Keratinocyte (primary cell): ENCODE data around the gene TMEM37.

Source experiments
- EZH2 ChIP-seq: IDR thresholded peaks from one replicate; pipeline ENCODE4 v1.6.1; 2012; ENCODE audit warnings: inconsistent platforms, mild to moderate bottlenecking, low read length, moderate library complexity
- TF ChIP-seq, protein P1 (sequence below), 3 experiments: IDR thresholded peaks in 1 of 3; conservative IDR thresholded peaks in 1 of 3; optimal IDR thresholded peaks in 1 of 3; 2 replicates in 2 of 3; 3 replicates in 1 of 3; pipeline versions ENCODE3 to v1.5.1; 2011; ENCODE audit warnings: low read length in 3 of 3, mild to moderate bottlenecking in 3 of 3, moderate library complexity in 2 of 3, control low read depth in 1 of 3, inconsistent platforms in 1 of 3; ENCODE audit not compliant: insufficient read depth in 2 of 3; ENCODE audit errors: extremely low read depth in 1 of 3

DNA sequence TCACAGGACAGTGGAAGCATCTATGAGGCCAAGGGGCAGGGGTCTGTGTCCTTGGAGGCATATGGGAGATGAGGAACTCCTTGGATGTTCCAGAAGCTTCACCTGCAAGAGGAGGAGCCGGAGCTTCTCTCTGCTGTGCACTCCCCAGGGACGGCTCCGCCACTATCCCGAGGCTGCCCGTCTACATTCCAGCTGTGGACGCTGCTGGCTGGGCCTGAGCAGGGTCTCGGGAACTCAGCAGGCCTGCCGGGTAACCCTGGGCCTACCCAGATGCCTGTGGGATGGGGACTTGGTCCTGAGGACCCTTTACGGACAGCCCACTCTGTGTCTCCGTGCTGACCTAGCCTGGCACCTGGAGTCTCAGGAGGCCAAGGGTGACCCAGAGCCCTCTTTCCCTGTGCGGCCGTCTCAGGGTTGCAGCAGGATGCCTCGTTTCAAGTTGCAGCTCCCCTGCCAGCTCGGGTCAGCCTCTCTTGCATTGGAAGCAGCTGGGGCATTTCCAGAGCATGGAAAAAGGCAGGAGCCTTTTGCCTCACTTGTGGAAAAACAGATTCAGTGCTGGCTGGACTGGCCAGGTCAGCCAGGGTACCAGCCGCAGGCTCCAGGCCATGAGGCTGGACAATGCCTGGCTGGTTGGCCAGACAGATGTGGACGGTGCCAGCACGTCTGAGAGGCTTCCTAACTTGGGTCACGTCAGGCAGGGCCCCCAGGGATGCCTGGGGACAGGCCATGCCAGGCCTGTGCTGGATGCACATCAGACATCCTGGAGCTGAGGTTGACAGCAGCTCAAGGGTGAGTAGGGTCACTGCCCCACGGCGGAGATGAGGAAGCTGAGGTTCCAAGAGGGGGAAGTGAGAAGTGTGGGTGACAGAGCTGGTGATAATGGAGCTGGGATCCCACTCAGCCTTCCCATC, 51.1 kb downstream of the TMEM37 start:
- TF ChIP-seq, protein P1, sequence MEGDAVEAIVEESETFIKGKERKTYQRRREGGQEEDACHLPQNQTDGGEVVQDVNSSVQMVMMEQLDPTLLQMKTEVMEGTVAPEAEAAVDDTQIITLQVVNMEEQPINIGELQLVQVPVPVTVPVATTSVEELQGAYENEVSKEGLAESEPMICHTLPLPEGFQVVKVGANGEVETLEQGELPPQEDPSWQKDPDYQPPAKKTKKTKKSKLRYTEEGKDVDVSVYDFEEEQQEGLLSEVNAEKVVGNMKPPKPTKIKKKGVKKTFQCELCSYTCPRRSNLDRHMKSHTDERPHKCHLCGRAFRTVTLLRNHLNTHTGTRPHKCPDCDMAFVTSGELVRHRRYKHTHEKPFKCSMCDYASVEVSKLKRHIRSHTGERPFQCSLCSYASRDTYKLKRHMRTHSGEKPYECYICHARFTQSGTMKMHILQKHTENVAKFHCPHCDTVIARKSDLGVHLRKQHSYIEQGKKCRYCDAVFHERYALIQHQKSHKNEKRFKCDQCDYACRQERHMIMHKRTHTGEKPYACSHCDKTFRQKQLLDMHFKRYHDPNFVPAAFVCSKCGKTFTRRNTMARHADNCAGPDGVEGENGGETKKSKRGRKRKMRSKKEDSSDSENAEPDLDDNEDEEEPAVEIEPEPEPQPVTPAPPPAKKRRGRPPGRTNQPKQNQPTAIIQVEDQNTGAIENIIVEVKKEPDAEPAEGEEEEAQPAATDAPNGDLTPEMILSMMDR (optimal IDR thresholded peaks at IDR 0.05 in 1 of 3, IDR thresholded peaks at IDR 0.05 in 1 of 3, conservative IDR thresholded peaks at IDR 0.05 in 1 of 3; ENCODE audit: extremely low read depth in 1 of 3, insufficient read depth in 2 of 3, low read length in 3 of 3): no peak
- no peak for TF ChIP-seq EZH2
